Measurements from ENCODE around the gene OR4B1. TPM values are rescaled to one million over a fixed set of nuclear protein-coding genes. Genes with fewer than 3 reads are reported as not detected.

Gene OR4B1
- total RNA-seq, 4 donors from 2014 or later: not detected

DNA sequence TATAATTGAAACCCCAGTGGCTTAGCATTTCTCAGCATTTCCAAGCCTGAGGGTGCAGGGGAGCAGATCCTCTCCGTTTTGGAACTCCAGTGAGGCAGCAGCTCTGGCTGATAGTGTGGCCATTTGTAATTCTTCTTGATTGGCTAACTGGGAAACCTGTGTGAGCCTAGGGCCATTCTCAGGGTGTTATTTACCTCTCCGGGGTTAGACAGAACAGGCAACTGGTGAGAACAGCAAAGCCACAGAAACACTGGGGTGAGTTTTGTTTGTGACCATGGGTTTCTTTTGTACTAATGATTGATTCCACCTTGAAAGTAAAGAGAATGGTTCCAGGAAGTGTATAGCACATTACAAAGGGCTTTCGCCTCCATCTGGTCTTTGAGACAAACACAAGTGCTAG is 25.9 kb downstream of the OR4B1 start:
- H3K4me1 ChIP-seq: no peaks in the 10 kb centered on the region
- intact Hi-C loops (cut with DNase I): no loop called here
- H3K27me3 ChIP-seq: no peaks in the 10 kb centered on the region
- H3K36me3 ChIP-seq: no peaks in the 10 kb centered on the region
- no peak overlapping the region for H3K27ac ChIP-seq (replicated peaks in 1 of 4)
- peaks cover 0 to 4% (median 2%) of the 10 kb centered on the region in 4 donors for H3K9me3 ChIP-seq
- H3K4me3 ChIP-seq: no peak overlapping the region
- DNase-seq (ENCODE audit: extremely low spot score): no peak
- TF ChIP-seq, protein P1, sequence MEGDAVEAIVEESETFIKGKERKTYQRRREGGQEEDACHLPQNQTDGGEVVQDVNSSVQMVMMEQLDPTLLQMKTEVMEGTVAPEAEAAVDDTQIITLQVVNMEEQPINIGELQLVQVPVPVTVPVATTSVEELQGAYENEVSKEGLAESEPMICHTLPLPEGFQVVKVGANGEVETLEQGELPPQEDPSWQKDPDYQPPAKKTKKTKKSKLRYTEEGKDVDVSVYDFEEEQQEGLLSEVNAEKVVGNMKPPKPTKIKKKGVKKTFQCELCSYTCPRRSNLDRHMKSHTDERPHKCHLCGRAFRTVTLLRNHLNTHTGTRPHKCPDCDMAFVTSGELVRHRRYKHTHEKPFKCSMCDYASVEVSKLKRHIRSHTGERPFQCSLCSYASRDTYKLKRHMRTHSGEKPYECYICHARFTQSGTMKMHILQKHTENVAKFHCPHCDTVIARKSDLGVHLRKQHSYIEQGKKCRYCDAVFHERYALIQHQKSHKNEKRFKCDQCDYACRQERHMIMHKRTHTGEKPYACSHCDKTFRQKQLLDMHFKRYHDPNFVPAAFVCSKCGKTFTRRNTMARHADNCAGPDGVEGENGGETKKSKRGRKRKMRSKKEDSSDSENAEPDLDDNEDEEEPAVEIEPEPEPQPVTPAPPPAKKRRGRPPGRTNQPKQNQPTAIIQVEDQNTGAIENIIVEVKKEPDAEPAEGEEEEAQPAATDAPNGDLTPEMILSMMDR (IDR thresholded peaks at IDR 0.05): no peak
- TF ChIP-seq POLR2A (IDR thresholded peaks at IDR 0.05; ENCODE audit: low read depth) (no peak), POLR2AphosphoS5 (IDR thresholded peaks at IDR 0.05) (no peak), EP300 (IDR thresholded peaks at IDR 0.05) (no peak)
- 59% methylated on average over 3 of the region's 3 CpGs for WGBS

DNA sequence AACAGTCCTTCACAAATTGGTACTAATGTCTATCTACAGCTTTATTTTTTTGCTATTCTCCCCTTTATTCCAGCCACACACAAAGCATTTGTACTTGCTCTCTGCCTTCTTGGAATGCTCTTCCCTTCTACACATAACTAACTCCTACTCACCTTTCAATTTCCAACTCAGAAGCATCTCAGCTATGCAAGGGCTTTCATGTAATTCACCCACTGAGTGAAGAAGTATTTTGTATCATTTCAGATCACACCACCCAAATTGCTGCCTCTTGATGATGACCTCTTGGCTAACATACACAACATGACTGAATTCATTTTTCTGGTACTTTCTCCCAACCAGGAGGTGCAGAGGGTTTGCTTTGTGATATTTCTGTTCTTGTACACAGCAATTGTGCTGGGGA is 28.2 kb downstream of the OR4B1 start, which contains the start of gene OR4X2:
Gene OR4X2 (plus strand): TSS at position 301 of the 400 bp plus-strand sequence. CDS start 0 bp downstream, at position 301.
- Histone ChIP-seq H3K27ac (replicated peaks in 1 of 4) (no peak within 1 kb of the TSS), H3K36me3 (no peaks in the 10 kb centered on the region), H3K27me3 (no peaks in the 10 kb centered on the region), H3K4me3 (no peak within 1 kb of the TSS), H3K9me3 (peaks cover 0 to 22% (median 16%) of the 10 kb centered on the region in 4 donors), H3K4me1 (no peaks in the 10 kb centered on the region)
- TF ChIP-seq POLR2AphosphoS5 (IDR thresholded peaks at IDR 0.05): no peak
- no peak for DNase-seq (ENCODE audit: extremely low spot score)
- intact Hi-C loops (cut with DNase I): no loop called here

DNA sequence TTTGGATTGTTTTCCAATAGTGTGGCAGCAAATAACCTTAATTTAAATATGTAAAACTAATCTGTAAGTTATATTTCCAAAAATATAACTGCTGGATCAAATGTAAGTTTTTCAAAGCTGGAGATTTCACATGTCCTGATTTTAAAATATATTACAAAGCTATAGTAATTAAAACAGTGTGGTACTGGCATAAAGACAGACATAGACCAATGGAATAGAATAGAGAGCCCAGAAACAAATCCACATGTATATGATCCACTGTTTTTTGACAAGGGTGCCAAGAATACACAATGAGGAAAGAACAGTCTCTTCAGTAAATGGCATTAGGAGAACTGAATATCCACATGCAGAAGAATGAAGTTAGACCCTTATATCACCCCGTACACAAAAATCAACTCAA is 32.3 kb downstream of the OR4B1 start:
- Histone ChIP-seq H3K9me3 (peaks cover 0 to 31% (median 21%) of the 10 kb centered on the region in 4 donors), H3K27me3 (no peaks in the 10 kb centered on the region), H3K4me1 (no peaks in the 10 kb centered on the region), H3K4me3 (no peak overlapping the region), H3K27ac (replicated peaks in 1 of 4) (no peak overlapping the region), H3K36me3 (no peaks in the 10 kb centered on the region)
- TF ChIP-seq EP300 (IDR thresholded peaks at IDR 0.05): no peak
- no peak for TF ChIP-seq POLR2AphosphoS5 (IDR thresholded peaks at IDR 0.05)
- TF ChIP-seq, protein P1 (IDR thresholded peaks at IDR 0.05): no peak
- TF ChIP-seq POLR2A (IDR thresholded peaks at IDR 0.05; ENCODE audit: low read depth): no peak
- intact Hi-C loops (cut with DNase I): no loop called here
- WGBS: 85% methylated on average over 1 of the region's 1 CpG
- no peak for DNase-seq (ENCODE audit: extremely low spot score)

DNA sequence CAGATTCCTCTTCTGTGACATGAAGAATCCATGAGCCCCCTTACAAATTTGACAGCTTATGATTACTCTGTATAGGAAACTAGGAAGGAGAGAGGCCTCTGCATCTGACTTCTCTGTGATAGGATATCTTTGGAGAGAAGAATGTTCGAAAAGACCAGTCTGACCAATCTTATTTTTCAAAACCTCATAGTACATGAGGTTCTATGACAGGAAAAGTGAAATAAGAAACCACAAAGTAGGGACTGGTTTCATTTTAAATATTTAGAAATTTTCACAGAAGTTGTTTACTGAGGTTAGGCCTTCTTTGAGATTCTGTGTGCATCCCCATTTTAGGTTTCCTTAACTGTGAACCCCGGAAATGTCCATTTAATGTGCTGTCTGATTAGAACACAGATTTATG is 45.0 kb downstream of the OR4B1 start:
- no peak for DNase-seq (ENCODE audit: extremely low spot score)
- Histone ChIP-seq H3K36me3 (no peaks in the 10 kb centered on the region), H3K9me3 (no peaks in the 10 kb centered on the region), H3K27ac (replicated peaks in 1 of 4) (no peak overlapping the region), H3K4me3 (no peak overlapping the region), H3K4me1 (no peaks in the 10 kb centered on the region), H3K27me3 (no peaks in the 10 kb centered on the region)
- 73% methylated on average over 2 of the region's 2 CpGs for WGBS
- TF ChIP-seq POLR2A (IDR thresholded peaks at IDR 0.05; ENCODE audit: low read depth) (no peak), POLR2AphosphoS5 (IDR thresholded peaks at IDR 0.05) (no peak), EP300 (IDR thresholded peaks at IDR 0.05) (no peak)
- TF ChIP-seq, protein P1 (IDR thresholded peaks at IDR 0.05): no peak
- intact Hi-C loops (cut with DNase I): no loop called here

DNA sequence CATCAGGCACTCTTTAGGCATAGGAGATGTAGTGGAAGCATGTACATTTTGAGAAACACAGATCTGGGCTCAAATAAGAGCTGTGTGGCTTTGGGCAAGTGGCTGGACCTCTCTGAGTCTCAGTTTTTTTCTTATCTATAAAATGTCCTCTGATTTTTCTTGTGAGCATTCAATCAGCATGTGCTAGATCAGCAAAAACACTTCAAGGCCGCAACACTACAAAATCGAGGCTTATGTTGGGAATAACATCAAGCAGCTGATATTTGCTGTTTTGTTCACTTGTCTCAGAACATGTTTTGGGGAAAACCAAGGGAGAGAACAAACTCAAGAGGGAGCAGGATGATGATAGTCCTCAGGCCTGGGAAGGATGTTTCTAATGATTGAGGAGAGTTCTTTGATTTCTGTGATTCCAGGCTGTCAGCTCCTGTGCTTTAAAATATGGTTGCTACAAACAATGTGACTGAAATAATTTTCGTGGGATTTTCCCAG is 46.9 kb downstream of the OR4B1 start, which contains the start of gene OR4X1:
Gene OR4X1 (plus strand): TSS at position 439 of the 489 bp plus-strand sequence. CDS start 0 bp downstream, at position 439.
- Histone ChIP-seq H3K4me3 (no peak within 1 kb of the TSS), H3K27ac (replicated peaks in 1 of 4) (no peak within 1 kb of the TSS), H3K36me3 (no peaks in the 10 kb centered on the region), H3K9me3 (no peaks in the 10 kb centered on the region), H3K27me3 (no peaks in the 10 kb centered on the region), H3K4me1 (no peaks in the 10 kb centered on the region)
- TF ChIP-seq POLR2AphosphoS5 (IDR thresholded peaks at IDR 0.05) (no peak), EP300 (IDR thresholded peaks at IDR 0.05) (no peak), POLR2A (IDR thresholded peaks at IDR 0.05; ENCODE audit: low read depth) (no peak)
- TF ChIP-seq, protein P1 (IDR thresholded peaks at IDR 0.05): no peak
- WGBS: 24% methylated on average over 3 of the region's 3 CpGs
- DNase-seq (ENCODE audit: extremely low spot score): no peak
- intact Hi-C loops (cut with DNase I): no loop called here

Other genes with a start within 250 kb of the OR4B1 start
- gene PTPRJ, start 236.3 kb upstream of the OR4B1 start, total RNA-seq: 10 to 100 TPM in 2 of 4 donors, 1 to 10 TPM in 2; 8.3 to 14.1 (median 10.5) TPM
- not detected for gene OR4X2, start 28.3 kb downstream of the OR4B1 start, total RNA-seq
- gene OR4X1, start 47.1 kb downstream of the OR4B1 start, total RNA-seq: not detected
- not detected for gene OR4S1, start 89.4 kb downstream of the OR4B1 start, total RNA-seq
- not detected for gene OR4C3, start 108.1 kb downstream of the OR4B1 start, total RNA-seq
- gene OR4C5, start 149.7 kb downstream of the OR4B1 start, total RNA-seq: not detected